CD4-positive, alpha-beta T cell (primary cell): ENCODE measurements around the gene GPR37. TPM values are rescaled to one million over a fixed set of nuclear protein-coding genes. Genes with fewer than 3 reads are reported as not detected.
A peak's percentile ranks its signal among the peaks of the same experiment; 100 is the strongest.

Experiments
- ATAC-seq: fragments of 200-7000 bp; cut with Tn5 transposase; one replicate; pipeline ENCODE4 v1.10.0; 2022; ENCODE audit warnings: mild to moderate bottlenecking; ENCODE audit not compliant: poor library complexity
- CTCF ChIA-PET: fragments of 350-600 bp; sonication (Branson Sonifier 250); formaldehyde crosslinking; loops from one replicate; lab custom pipeline; 2021; ENCODE audit warnings: antibody characterized with exemption, inconsistent platforms; lab: Charles Lee
- POLR2A ChIA-PET: fragments of 350-600 bp; sonication (Branson Sonifier 250); formaldehyde crosslinking; loops from one replicate; lab custom pipeline; 2021; ENCODE audit warnings: antibody characterized with exemption, inconsistent platforms; lab: Charles Lee
- DNase-seq, 14 experiments: peaks; one replicate each; pipeline ENCODE4 v3.0.0-alpha.2; 2013 to 2020; ENCODE audit warnings: mixed read lengths in 2 of 14
- H3K27ac ChIP-seq, 2 donors: one replicate each; pipeline versions ENCODE4 v1.5.1 to v1.7.0; 2013; ENCODE audit warnings: low read length in 2 of 2, low read depth in 1 of 2, mild to moderate bottlenecking in 1 of 2
- H3K27me3 ChIP-seq, 2 experiments: 1 replicate in 1 of 2; 2 replicates in 1 of 2; pipeline versions ENCODE4 v1.6.1 to v1.7.0; 2013; ENCODE audit warnings: low read length in 2 of 2, control low read depth in 1 of 2, mild to moderate bottlenecking in 1 of 2, moderate library complexity in 1 of 2; ENCODE audit not compliant: insufficient read depth in 2 of 2, control insufficient read depth in 1 of 2
- H3K36me3 ChIP-seq: one replicate; pipeline ENCODE4 v1.6.1; 2013; ENCODE audit warnings: low read length, control low read depth; ENCODE audit not compliant: insufficient read depth
- H3K4me1 ChIP-seq: one replicate; pipeline ENCODE4 v1.6.1; 2013; ENCODE audit warnings: low read length, control low read depth; ENCODE audit not compliant: insufficient read depth
- H3K4me3 ChIP-seq: one replicate; pipeline ENCODE4 v1.5.1; 2013; ENCODE audit warnings: mild to moderate bottlenecking, low read length, moderate library complexity
- H3K9me3 ChIP-seq, 2 experiments: 1 replicate in 1 of 2; 2 replicates in 1 of 2; pipeline versions ENCODE4 v1.6.1 to v1.7.0; 2013; ENCODE audit warnings: low read length in 2 of 2, mild to moderate bottlenecking in 2 of 2, control low read depth in 1 of 2, moderate library complexity in 1 of 2; ENCODE audit not compliant: control insufficient read depth in 1 of 2, insufficient read depth in 1 of 2
- H3K27ac Mint-ChIP-seq: one replicate; pipeline ENCODE4 v1.8.0; 2020; ENCODE audit warnings: mixed read lengths
- H3K27me3 Mint-ChIP-seq: one replicate; pipeline ENCODE4 v1.8.0; 2021; ENCODE audit warnings: mixed read lengths
- H3K36me3 Mint-ChIP-seq: one replicate; pipeline ENCODE4 v1.8.0; 2021; ENCODE audit warnings: low read depth, mixed read lengths
- H3K4me1 Mint-ChIP-seq: one replicate; pipeline ENCODE4 v1.8.0; 2021; ENCODE audit warnings: low read depth, mixed read lengths
- H3K4me3 Mint-ChIP-seq: one replicate; pipeline ENCODE4 v1.8.0; 2020; ENCODE audit warnings: mild to moderate bottlenecking, mixed read lengths
- H3K9me3 Mint-ChIP-seq: one replicate; pipeline ENCODE4 v1.8.0; 2020; ENCODE audit warnings: mixed read lengths
- intact Hi-C, 2 experiments: fragments of 100-400 bp; cut with DNase I in 1 of 2; cut with micrococcal nuclease in 1 of 2; formaldehyde crosslinking; loops; one replicate each; pipeline versions ENCODE4 v1.15.1 to v1.9.0; 2023 to 2025; cut with DNase I, micrococcal nuclease
- total RNA-seq, 174 experiments: library from RNA in 2 of 174; stranded (reverse) in 2 of 174; gene quantifications; one replicate each; pipeline ENCODE4 v1.2.3 and lab custom pipeline; 2021 to 2026
- TF ChIP-seq, protein P1 (sequence below): fragments of 200-600 bp; IDR thresholded peaks from one replicate; pipeline ENCODE4 v1.8.0; 2022; ENCODE audit warnings: antibody characterized with exemption, mild to moderate bottlenecking

GPR37 gene
- total RNA-seq, 2 experiments from 2014 or later: not detected

DNA sequence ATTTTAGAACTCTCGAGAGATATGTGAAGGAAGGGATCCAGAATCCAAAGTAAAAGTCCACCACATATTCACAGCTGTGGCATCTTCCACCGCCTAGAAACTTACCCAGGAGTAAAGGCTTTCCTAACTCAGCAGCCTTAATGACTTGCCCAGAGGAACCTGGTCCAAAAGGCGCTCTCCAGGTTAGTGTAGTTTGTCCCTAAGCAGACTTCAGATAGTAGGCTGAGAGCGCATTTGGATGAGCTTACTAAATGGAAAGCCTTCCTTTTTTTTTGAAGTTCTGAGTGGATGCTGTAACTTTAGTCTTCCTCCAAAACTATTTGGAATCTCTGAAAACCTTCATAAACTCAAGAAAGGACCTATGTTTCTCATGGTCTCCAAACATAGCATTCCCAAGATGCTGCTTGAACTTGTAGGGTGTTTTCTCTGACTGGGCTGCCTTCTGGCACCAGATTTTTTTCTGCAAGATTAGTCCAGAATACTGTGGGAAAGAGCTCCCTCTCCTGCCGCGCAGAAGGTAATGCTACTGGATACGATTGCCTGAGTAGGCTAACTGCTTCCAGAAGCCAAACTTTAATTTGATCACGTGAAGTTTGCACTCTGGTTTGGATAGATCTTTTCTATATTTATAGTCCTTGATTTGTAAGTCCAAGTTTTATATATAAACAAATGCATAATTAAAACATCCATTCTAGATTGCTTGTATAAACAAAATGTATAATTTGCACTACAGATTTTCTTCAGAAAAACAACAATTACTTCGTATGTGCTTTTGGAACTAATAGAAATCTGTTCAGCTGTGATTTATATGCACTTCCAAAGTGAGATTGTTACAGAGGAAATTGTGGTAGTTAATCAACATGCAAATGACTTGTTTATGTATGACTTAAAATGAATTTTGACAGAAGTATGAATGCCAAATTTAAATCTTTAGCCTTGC lies 19.6 kb upstream of the GPR37 start:
- H3K36me3 ChIP-seq: no peaks in the 10 kb centered on the region
- intact Hi-C loops: no loop called here
- peaks cover 21% of the 10 kb centered on the region for H3K27me3 Mint-ChIP-seq
- TF ChIP-seq, protein P1, sequence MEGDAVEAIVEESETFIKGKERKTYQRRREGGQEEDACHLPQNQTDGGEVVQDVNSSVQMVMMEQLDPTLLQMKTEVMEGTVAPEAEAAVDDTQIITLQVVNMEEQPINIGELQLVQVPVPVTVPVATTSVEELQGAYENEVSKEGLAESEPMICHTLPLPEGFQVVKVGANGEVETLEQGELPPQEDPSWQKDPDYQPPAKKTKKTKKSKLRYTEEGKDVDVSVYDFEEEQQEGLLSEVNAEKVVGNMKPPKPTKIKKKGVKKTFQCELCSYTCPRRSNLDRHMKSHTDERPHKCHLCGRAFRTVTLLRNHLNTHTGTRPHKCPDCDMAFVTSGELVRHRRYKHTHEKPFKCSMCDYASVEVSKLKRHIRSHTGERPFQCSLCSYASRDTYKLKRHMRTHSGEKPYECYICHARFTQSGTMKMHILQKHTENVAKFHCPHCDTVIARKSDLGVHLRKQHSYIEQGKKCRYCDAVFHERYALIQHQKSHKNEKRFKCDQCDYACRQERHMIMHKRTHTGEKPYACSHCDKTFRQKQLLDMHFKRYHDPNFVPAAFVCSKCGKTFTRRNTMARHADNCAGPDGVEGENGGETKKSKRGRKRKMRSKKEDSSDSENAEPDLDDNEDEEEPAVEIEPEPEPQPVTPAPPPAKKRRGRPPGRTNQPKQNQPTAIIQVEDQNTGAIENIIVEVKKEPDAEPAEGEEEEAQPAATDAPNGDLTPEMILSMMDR: no peak
- no peak overlapping the region for H3K4me3 Mint-ChIP-seq
- CTCF ChIA-PET: no interaction called here
- H3K27me3 ChIP-seq: no peaks in the 10 kb centered on the region
- no peaks in the 10 kb centered on the region for H3K9me3 Mint-ChIP-seq
- H3K4me3 ChIP-seq: no peak overlapping the region
- H3K27ac ChIP-seq: no peak overlapping the region
- ATAC-seq (no peak), DNase-seq (peak in 2 of 14 experiments; percentile 8 to 17)
- no peaks in the 10 kb centered on the region for H3K36me3 Mint-ChIP-seq
- H3K4me1 Mint-ChIP-seq: no peaks in the 10 kb centered on the region
- POLR2A ChIA-PET: interaction anchor here (0.8 kb wide), 1 partner anchor 17 kb away, joined by 3 read pairs; no protein-coding TSS in a partner anchor
- no peaks in the 10 kb centered on the region for H3K4me1 ChIP-seq
- no peak overlapping the region for H3K27ac Mint-ChIP-seq
- H3K9me3 ChIP-seq: no peaks in the 10 kb centered on the region

DNA sequence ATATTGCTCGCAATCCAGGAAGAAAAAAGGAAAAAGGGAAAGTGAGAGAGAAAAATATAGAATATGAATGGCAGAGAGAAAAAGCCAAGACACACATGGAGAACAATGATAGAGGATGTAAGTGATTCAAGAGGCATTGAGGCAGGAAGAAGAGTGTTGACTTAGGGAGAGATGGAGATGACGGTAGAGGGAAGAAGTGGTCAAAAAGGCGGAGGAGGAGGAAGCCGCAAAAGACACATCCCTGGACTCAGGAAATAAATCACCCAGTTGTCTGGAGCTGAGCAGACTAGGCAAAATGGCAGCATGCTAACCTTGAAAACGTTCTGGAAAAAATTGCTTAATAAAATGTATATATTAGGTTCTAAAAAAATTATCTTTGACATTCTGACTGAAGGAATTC lies 17.7 kb upstream of the GPR37 start:
- Histone ChIP-seq H3K36me3 (no peaks in the 10 kb centered on the region), H3K27me3 (no peaks in the 10 kb centered on the region), H3K9me3 (no peaks in the 10 kb centered on the region), H3K4me3 (no peak overlapping the region), H3K4me1 (no peaks in the 10 kb centered on the region), H3K27ac (no peak overlapping the region)
- no peak overlapping the region for H3K27ac Mint-ChIP-seq
- POLR2A ChIA-PET: no interaction called here
- no peaks in the 10 kb centered on the region for H3K4me1 Mint-ChIP-seq
- no peak overlapping the region for H3K4me3 Mint-ChIP-seq
- H3K9me3 Mint-ChIP-seq: no peaks in the 10 kb centered on the region
- H3K27me3 Mint-ChIP-seq: peaks cover 19% of the 10 kb centered on the region
- intact Hi-C loops: no loop called here
- TF ChIP-seq, protein P1: no peak
- CTCF ChIA-PET: no interaction called here
- ATAC-seq: no peak
- DNase-seq: no peak
- no peaks in the 10 kb centered on the region for H3K36me3 Mint-ChIP-seq

DNA sequence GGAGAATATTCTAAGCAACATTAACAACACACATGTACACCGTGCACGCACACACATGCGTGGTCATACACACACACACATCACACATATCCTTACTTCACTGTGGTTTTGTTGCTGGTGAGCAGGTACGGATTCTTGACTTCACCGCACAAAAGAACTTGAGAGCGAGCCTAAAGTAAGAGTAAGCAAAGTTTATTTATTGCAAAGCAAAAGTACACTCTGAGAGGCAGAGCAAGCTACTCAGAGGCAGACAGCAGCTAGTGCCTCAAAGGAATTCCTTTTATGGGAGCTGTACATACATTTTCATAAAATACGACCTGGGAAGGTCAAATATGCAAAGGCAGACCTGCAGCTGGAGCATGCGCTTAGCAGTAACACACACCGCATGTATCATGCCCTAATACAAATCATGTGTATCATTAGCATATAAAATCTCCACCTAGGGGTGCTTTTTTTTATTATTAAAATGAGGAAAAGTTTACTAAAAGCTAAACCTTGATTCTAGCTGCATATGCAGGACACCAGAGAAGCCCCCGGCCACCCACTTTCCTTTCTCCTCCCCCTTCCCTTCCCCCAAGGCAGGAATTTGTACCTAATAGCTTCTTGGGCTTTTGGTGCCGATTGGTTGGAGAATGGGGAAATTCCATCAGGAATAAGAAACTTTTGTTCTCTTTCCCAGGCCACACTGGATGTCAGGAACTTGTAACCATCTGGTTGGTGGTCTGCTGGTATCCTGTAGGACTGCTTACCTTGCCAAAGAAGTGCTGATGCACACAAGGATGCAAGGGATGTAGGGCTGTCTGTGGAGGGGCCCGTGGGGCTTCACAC lies 16.5 kb upstream of the GPR37 start:
- Histone ChIP-seq H3K4me3 (no peak overlapping the region), H3K4me1 (no peaks in the 10 kb centered on the region), H3K36me3 (no peaks in the 10 kb centered on the region), H3K9me3 (no peaks in the 10 kb centered on the region), H3K27ac (no peak overlapping the region), H3K27me3 (no peaks in the 10 kb centered on the region)
- no peaks in the 10 kb centered on the region for H3K9me3 Mint-ChIP-seq
- ChIA-PET CTCF (no interaction called here), POLR2A (no interaction called here)
- intact Hi-C loops: no loop called here
- no peak overlapping the region for H3K4me3 Mint-ChIP-seq
- H3K4me1 Mint-ChIP-seq: no peaks in the 10 kb centered on the region
- ATAC-seq (no peak), DNase-seq (no peak)
- no peak overlapping the region for H3K27ac Mint-ChIP-seq
- H3K36me3 Mint-ChIP-seq: no peaks in the 10 kb centered on the region
- peaks cover 22% of the 10 kb centered on the region for H3K27me3 Mint-ChIP-seq
- TF ChIP-seq, protein P1: no peak
